GM19324 (cell line): Measurements from ENCODE around the gene GMDS.

Source experiments
- ATAC-seq: cut with Tn5 transposase; IDR thresholded peaks from one replicate; pipeline ENCODE4 v1.9.1; 2021; ENCODE audit warnings: mild to moderate bottlenecking, moderate library complexity; ENCODE audit not compliant: unreplicated experiment, low FRiP score

Gene GMDS

DNA sequence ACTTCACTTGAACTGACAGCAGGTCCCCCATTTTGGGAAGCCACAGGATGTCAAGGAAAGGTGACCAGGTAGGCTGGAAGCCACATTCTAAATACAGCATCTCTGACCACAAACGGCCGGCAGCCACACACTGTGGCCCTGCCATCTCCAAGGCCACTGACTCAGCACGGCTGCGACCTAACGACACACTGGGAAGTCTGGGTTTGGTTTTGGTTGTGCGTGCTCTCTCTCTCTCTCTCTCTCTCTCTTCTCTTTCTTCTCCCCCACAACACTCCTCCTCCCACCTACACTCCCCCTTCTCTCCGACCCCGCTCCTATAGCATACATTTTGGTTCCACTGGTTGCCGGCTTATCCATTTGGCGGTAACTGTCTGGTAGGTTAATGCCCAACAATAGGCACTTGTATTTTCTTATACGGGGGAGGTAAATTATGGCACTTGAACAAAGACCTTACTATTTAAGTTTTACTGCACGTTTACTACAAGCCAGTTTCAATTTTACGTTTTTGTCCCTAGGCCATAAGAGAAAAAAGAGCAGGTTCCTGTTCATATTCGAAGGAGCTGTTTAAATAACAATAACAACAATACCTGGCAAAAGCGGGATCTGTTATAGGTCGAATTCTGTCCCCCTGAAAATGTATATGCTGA is 103.6 kb downstream of the GMDS start:
- no peak for ATAC-seq

GRCh38 chr6:2140438-2141128 is 104.8 kb downstream of the GMDS start:
- no peak for ATAC-seq

- no peak for ATAC-seq
These were observed 110.0 kb downstream of the GMDS start for GRCh38 chr6:2135401-2135800.

GRCh38 chr6:2134554-2134953 is 110.9 kb downstream of the GMDS start:
- ATAC-seq, result no peak

DNA sequence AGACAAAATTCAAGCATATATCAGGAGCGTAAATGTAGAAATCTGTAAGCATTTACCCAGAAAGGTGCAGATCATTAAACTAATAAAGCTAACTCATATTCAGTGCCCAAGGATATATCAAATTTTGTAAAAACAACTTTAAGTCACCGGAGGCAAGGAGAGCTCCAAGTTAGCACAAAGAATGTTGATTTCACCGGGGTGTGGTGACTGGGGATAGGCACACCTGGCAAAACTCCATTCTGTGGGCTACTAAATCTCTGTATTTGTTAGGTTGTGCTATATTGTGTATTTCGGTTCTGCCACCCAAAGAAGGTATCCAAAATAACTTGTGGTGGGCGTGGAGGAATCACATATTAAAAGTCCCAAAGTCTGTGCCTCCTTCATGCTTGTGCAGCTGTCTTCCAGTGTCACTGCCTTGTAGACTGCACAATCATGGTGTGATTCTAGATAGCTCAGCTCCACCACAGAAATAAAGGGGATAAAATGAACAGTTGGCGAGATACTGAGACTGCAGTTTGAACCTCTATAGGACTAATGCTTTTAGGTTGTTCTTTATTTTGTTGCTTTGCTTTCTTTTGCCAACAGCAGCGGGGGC is 111.6 kb downstream of the GMDS start:
- no peak for ATAC-seq

GRCh38 chr6:2132916-2133315 is 112.5 kb downstream of the GMDS start:
- no peak for ATAC-seq

DNA sequence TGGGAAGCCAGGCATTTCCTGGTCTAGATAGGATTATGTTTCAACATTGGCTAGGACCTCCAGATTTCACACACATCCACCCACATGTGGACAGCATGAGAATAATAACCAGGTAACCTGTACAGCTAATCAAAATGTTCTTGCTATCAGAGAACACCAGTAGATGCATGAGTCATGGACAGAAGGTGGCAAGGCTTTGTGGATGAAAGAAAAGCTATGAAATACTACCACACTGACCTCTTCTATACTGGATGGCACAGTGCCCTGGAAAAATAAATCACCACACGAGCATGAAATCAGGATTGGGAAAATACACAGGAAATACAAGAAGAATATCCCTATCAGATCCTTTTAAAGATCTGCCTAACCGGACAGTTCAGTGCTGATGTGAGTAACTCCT is 113.0 kb downstream of the GMDS start:
- no peak for ATAC-seq

- ATAC-seq, result no peak
These were observed 116.2 kb downstream of the GMDS start for GRCh38 chr6:2129182-2129621.

DNA sequence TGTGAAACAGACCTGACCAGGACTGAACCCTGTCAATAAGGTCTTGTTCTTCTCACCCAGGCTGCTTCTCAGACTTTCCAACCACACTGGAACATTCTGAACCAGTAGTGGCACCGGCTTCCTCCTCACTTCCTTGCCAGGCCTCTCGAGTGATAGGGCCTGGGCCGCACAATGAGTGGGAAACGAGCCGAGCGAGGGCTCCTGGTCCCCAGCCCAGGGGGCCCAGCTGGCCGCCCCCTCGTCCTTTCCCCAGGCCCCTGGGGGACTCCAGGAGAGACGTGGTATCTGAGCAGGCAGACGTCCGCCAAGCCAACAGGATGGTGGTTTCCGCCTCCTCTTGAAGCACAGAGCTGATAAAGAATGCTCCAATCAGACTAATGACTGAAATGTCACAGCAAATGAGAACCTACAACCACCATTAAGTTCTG is 117.9 kb downstream of the GMDS start:
- ATAC-seq, result no peak

DNA sequence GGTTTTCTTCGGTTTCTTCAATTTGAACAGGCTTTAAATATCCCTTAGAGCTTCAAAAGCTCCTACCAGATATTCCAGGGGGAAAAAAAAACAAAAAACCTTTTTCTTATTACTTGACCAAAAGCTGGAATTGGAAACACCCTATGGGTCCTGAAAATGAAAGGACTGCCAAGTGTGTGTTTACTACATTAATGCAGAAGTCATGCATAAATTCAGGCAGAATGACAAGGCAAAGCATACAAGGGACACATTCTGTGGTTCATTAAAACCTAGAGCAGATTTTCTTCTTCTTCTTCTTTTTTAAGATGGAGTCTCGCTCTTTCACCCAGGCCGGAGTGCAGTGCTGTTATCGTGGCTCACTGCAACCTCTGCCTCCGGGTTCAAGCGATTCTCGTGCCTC is 119.1 kb downstream of the GMDS start:
- no peak for ATAC-seq

- no peak for ATAC-seq
These were observed 120.2 kb downstream of the GMDS start for GRCh38 chr6:2125158-2125557.

DNA sequence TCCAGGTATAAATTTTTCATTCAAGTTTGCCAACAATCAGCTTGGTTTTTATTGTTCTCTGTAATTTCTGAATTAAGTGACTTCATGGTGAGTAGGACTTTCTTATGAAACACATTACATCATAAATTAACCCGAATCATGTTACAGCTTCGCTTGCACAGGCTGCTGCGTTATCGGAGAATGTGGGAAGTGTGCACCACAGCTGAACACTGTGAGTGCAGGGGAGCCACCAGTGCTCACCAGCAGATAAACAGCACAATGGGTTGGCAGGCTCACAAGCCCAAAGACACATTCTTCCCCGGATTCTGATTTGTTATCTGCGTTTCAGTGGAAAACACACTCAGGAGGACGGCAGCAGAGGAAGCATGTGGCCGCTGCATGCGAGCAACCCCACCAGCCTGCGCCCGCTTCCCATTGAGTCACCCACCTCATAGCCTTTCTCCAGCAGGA is 121.1 kb downstream of the GMDS start:
- ATAC-seq, result no peak

GRCh38 chr6:2120912-2121311 is 124.5 kb downstream of the GMDS start:
- ATAC-seq, result no peak

DNA sequence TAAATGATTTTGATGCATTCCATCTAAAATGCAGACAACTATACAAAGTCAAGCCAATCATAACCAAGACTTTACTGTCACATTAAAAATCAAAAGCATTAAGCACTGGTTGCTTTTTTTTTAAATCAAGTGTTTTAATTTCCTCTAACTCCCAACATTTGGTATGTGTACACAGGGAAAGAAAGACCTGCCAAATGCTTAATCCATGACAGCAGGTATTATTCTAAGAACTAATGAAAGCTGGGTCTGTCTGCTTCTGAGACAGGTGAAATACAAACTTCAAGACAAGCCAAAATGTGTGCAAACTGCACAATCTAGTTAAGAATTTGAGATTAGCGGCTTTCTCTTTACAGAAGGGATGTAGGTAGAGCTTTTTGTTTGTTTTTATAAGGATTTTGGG is 126.1 kb downstream of the GMDS start:
- no peak for ATAC-seq

GRCh38 chr6:2118136-2118535 is 127.3 kb downstream of the GMDS start:
- no peak for ATAC-seq

- no peak for ATAC-seq
These were observed 128.0 kb downstream of the GMDS start for GRCh38 chr6:2117447-2117846.

- ATAC-seq, result no peak
These were observed 128.9 kb downstream of the GMDS start for GRCh38 chr6:2116496-2116895.

GRCh38 chr6:2114100-2114499 is 131.3 kb downstream of the GMDS start:
- ATAC-seq, result no peak

GRCh38 chr6:2111162-2111677 is 134.2 kb downstream of the GMDS start:
- no peak for ATAC-seq

- ATAC-seq, result peak; percentile 52
These were observed 134.9 kb downstream of the GMDS start for GRCh38 chr6:2110504-2110903.

DNA sequence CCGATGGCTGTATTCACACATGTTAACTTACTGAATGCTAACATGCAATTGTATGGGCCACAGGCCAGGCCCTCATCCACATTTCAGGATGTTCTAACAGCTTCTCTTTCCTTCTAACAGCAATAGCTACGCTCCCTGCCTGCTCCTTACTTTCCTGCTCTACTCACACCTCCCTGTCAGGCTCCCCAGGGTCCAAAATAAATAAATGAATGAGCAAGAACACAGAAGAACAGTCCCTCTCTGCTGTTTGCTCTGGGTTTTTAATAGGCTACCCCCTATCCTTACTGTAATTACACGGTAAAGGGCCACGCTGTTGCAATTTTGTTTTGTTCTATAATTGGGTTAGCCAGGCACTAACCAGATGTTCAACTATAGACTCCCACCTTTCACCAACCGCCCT is 135.6 kb downstream of the GMDS start:
- no peak for ATAC-seq
